ENCODE measurements around the gene AKAP9.

DNA sequence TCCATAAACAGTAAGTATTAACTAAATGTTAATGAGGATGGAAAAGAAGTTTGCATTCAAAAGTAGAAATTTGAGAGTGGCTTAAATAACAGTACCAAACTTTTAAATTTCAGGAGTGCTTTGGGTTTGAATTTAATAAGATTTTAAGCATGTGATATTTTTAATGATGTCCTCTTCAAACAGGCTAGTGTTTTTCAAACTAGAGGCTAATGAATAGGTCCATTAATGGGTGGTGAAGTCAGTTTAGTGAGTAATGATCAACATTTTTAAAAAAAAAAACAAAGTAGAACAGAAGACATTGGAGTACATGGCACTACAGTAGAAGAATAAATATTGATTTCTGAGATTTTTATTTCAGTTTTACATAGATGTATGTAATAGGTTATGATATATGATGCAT, 72.9 kb downstream of the AKAP9 start:
- TF ChIP-seq POLR2A (IDR thresholded peaks at IDR 0.05; ENCODE audit: low read length) (no peak), GATA1 (IDR thresholded peaks at IDR 0.05; ENCODE audit: low read depth, low read length) (no peak)

All from erythroblast (primary cell).